Keratinocyte (primary cell): ENCODE measurements around the gene SHC3. TPM values are rescaled to one million over a fixed set of nuclear protein-coding genes. Genes with fewer than 3 reads are reported as not detected.

Experiments
- DNase-seq: peaks from one replicate; pipeline ENCODE4 v3.0.0-alpha.2; 2011; ENCODE audit warnings: low read depth, missing footprints, low spot score
- FAIRE-seq: peaks from 2 replicates; lab custom pipeline; 2011; peaks lifted over from hg19 to GRCh38; lab: Jason Lieb, UNC
- H2AFZ ChIP-seq: 2 replicates; pipeline ENCODE4 v1.6.0; 2012; ENCODE audit warnings: low read length, control low read depth, inconsistent platforms; ENCODE audit not compliant: control insufficient read depth
- H3K27ac ChIP-seq: 2 replicates; pipeline ENCODE4 v1.5.1; 2011; ENCODE audit warnings: low read length; ENCODE audit not compliant: control insufficient read depth, insufficient read depth
- H3K27me3 ChIP-seq: 3 replicates; pipeline ENCODE4 v1.6.0; 2011; ENCODE audit warnings: low read length; ENCODE audit not compliant: control insufficient read depth, insufficient read depth; ENCODE audit errors: extremely low read depth
- H3K36me3 ChIP-seq, 2 experiments: 2 replicates in 1 of 2; 3 replicates in 1 of 2; pipeline ENCODE4 v1.5.1; 2011; ENCODE audit warnings: low read length in 2 of 2, mild to moderate bottlenecking in 1 of 2; ENCODE audit not compliant: control insufficient read depth in 2 of 2, insufficient read depth in 2 of 2; ENCODE audit errors: extremely low read depth in 1 of 2
- H3K4me1 ChIP-seq: 3 replicates; pipeline ENCODE4 v1.5.1; 2011; ENCODE audit warnings: low read length; ENCODE audit not compliant: control insufficient read depth, insufficient read depth; ENCODE audit errors: extremely low read depth
- H3K4me2 ChIP-seq: 3 replicates; pipeline ENCODE4 v1.6.0; 2011; ENCODE audit warnings: low read depth, low read length; ENCODE audit not compliant: control insufficient read depth, insufficient read depth; ENCODE audit errors: extremely low read depth
- H3K4me3 ChIP-seq, 3 experiments: fragments of 200-600 bp in 1 of 3; sonication (generic) in 1 of 3; 2 replicates in 2 of 3; 3 replicates in 1 of 3; pipeline ENCODE4 v1.5.1; 2011 to 2016; ENCODE audit warnings: low read length in 3 of 3, mild to moderate bottlenecking in 3 of 3, control low read depth in 2 of 3, inconsistent platforms in 1 of 3, low read depth in 1 of 3, mixed read lengths in 1 of 3, mixed run types in 1 of 3, moderate library complexity in 1 of 3; ENCODE audit not compliant: control insufficient read depth in 2 of 3, insufficient read depth in 2 of 3; ENCODE audit errors: extremely low read depth in 1 of 3
- H3K79me2 ChIP-seq: 2 replicates; pipeline ENCODE4 v1.6.0; 2012; ENCODE audit warnings: low read length; ENCODE audit not compliant: control insufficient read depth, insufficient read depth
- H3K9ac ChIP-seq: 3 replicates; pipeline ENCODE4 v1.6.0; 2011; ENCODE audit warnings: low read length; ENCODE audit not compliant: control insufficient read depth, insufficient read depth; ENCODE audit errors: extremely low read depth
- H3K9me1 ChIP-seq: 3 replicates; pipeline ENCODE4 v1.6.0; 2011; ENCODE audit warnings: low read length; ENCODE audit not compliant: control insufficient read depth, insufficient read depth; ENCODE audit errors: extremely low read depth
- H3K9me3 ChIP-seq: 2 replicates; pipeline ENCODE4 v1.5.1; 2012; ENCODE audit warnings: low read depth, low read length; ENCODE audit not compliant: control insufficient read depth
- H4K20me1 ChIP-seq: 3 replicates; pipeline ENCODE4 v1.6.0; 2011; ENCODE audit warnings: low read length; ENCODE audit not compliant: control insufficient read depth, insufficient read depth; ENCODE audit errors: extremely low read depth
- EZH2 ChIP-seq: IDR thresholded peaks from one replicate; pipeline ENCODE4 v1.6.1; 2012; ENCODE audit warnings: inconsistent platforms, mild to moderate bottlenecking, low read length, moderate library complexity
- dilution Hi-C: fragments of 300-500 bp; cut with MboI; formaldehyde crosslinking; loops from one replicate; pipeline ENCODE4 v1.7.0; 2020; ENCODE audit warnings: low sequenced_read_pairs; ENCODE audit not compliant: extremely low pct_ligation_motif_present
- polyA plus RNA-seq, 5 experiments: library from polyadenylated mRNA; depleted of rRNA in 3 of 5; stranded (reverse) in 3 of 5; stranded (forward) in 1 of 5; unstranded in 1 of 5; fragments of >200 nt; gene quantifications; 1 replicate in 1 of 5; 2 replicates in 3 of 5; 3 replicates in 1 of 5; pipeline versions ENCODE4 v1.2.1 to v1.2.3, GENCODE V29; 2011 to 2012; ENCODE audit warnings: missing spikeins in 2 of 5, low read depth in 1 of 5, low replicate concordance in 1 of 5
- TF ChIP-seq, protein P1 (sequence below), 3 experiments: IDR thresholded peaks in 1 of 3; conservative IDR thresholded peaks in 1 of 3; optimal IDR thresholded peaks in 1 of 3; 2 replicates in 2 of 3; 3 replicates in 1 of 3; pipeline versions ENCODE3 to v1.5.1; 2011; ENCODE audit warnings: low read length in 3 of 3, mild to moderate bottlenecking in 3 of 3, moderate library complexity in 2 of 3, control low read depth in 1 of 3, inconsistent platforms in 1 of 3; ENCODE audit not compliant: insufficient read depth in 2 of 3; ENCODE audit errors: extremely low read depth in 1 of 3

SHC3 gene
- polyA plus RNA-seq, 1 donor (not counting 4 experiments of a cell fraction or from before 2014, with no cell fraction given) = 0.03 TPM

DNA sequence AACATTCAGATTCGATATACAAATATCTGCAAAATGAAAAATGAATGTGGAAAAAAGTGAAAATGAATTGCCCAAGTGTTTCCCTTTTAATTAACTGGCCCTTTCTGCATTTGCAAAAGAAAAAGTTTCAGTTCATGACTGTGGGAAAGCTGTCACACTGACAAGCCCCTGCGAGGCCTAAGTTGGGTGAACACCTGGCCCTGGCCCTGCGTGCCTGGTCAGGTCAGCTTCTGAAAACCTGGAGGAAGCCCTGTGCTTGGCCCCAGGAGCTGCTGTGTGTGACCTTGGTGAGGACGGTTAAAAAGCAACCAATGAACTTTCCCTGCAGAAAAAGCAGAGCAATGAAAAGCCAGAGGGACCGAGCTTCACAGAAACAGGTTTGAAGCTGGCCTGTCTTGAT lies 41.0 kb upstream of the SHC3 start:
- no peak overlapping the region for H3K4me3 ChIP-seq
- H3K4me2 ChIP-seq = no peak overlapping the region
- H4K20me1 ChIP-seq = no peaks in the 10 kb centered on the region
- no peak overlapping the region for H3K9ac ChIP-seq
- no peak overlapping the region for H3K27ac ChIP-seq
- TF ChIP-seq, protein P1, sequence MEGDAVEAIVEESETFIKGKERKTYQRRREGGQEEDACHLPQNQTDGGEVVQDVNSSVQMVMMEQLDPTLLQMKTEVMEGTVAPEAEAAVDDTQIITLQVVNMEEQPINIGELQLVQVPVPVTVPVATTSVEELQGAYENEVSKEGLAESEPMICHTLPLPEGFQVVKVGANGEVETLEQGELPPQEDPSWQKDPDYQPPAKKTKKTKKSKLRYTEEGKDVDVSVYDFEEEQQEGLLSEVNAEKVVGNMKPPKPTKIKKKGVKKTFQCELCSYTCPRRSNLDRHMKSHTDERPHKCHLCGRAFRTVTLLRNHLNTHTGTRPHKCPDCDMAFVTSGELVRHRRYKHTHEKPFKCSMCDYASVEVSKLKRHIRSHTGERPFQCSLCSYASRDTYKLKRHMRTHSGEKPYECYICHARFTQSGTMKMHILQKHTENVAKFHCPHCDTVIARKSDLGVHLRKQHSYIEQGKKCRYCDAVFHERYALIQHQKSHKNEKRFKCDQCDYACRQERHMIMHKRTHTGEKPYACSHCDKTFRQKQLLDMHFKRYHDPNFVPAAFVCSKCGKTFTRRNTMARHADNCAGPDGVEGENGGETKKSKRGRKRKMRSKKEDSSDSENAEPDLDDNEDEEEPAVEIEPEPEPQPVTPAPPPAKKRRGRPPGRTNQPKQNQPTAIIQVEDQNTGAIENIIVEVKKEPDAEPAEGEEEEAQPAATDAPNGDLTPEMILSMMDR (optimal IDR thresholded peaks at IDR 0.05 in 1 of 3, IDR thresholded peaks at IDR 0.05 in 1 of 3, conservative IDR thresholded peaks at IDR 0.05 in 1 of 3; ENCODE audit: extremely low read depth in 1 of 3, insufficient read depth in 2 of 3, low read length in 3 of 3) = no peak
- no peaks in the 10 kb centered on the region for H3K79me2 ChIP-seq
- dilution Hi-C loops = no loop called here
- H3K36me3 ChIP-seq = no peaks in the 10 kb centered on the region
- no peak for DNase-seq
- no peak overlapping the region for H2AFZ ChIP-seq
- no peaks in the 10 kb centered on the region for H3K9me3 ChIP-seq
- no peak for FAIRE-seq
- no peaks in the 10 kb centered on the region for H3K27me3 ChIP-seq
- no peaks in the 10 kb centered on the region for H3K4me1 ChIP-seq
- H3K9me1 ChIP-seq = no peaks in the 10 kb centered on the region

DNA sequence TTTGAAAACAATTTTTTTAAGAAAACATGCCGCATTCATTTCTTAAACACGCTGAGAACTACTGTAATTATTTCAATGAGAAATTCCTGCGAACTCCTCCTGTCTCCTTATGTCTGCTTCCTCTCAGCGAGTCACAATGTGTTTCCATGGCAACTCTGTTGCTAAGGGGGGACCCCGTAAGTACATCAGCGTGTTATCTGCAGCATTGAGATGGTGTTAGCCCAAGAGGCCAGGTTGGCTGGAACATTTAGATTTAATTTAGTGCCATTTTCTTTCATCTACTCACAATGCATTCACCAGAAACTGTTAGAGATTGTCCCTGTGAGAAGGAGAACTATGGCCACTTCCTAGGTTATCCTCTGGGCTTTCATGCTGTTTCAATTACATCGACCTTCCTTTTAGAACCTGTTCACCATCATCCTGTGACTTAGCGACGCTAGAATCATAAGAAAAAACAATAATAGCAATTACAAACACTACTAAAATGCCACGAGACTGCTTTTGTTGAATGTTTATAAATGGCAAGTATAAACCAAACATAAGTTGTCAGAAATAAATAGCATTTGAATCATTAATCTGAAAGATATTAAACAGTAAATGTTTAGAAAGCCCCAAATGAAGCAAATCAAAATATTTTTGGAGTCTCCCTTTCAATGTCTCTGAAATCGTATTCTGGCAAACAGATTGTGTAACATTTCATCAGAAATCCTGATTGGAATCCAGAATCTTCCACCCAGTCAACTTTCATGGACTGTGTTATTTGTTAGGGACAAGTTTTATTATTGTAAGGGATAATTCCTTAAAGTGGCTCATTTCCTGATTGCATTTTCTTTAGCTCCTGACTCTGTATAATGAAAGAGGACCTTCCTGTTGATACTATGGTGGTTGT lies 39.7 kb upstream of the SHC3 start:
- dilution Hi-C loops = no loop called here
- H3K36me3 ChIP-seq = no peaks in the 10 kb centered on the region
- no peaks in the 10 kb centered on the region for H4K20me1 ChIP-seq
- TF ChIP-seq, protein P1 (optimal IDR thresholded peaks at IDR 0.05 in 1 of 3, IDR thresholded peaks at IDR 0.05 in 1 of 3, conservative IDR thresholded peaks at IDR 0.05 in 1 of 3; ENCODE audit: extremely low read depth in 1 of 3, insufficient read depth in 2 of 3, low read length in 3 of 3) = no peak
- no peak for TF ChIP-seq EZH2
- H3K9me1 ChIP-seq = no peaks in the 10 kb centered on the region
- H3K4me1 ChIP-seq = no peaks in the 10 kb centered on the region
- DNase-seq = no peak
- H3K79me2 ChIP-seq = no peaks in the 10 kb centered on the region
- H3K4me2 ChIP-seq = no peak overlapping the region
- H3K4me3 ChIP-seq = no peak overlapping the region
- H2AFZ ChIP-seq = no peak overlapping the region
- no peak for FAIRE-seq
- no peaks in the 10 kb centered on the region for H3K27me3 ChIP-seq
- no peaks in the 10 kb centered on the region for H3K9me3 ChIP-seq
- no peak overlapping the region for H3K9ac ChIP-seq
- H3K27ac ChIP-seq = no peak overlapping the region
